ENCODE data around the gene UNKL.

UNKL gene

GRCh38 chr16:1351582-1352362, 62.7 kb downstream of the UNKL start, which contains the start of the genes GNPTG and TSR3:
GNPTG (plus strand) TSS chr16:1351931; CDS start chr16:1351966, 35 bp downstream.
TSR3 (minus strand) TSS chr16:1351878; CDS start chr16:1351804, 74 bp downstream.
- Histone ChIP-seq H3K9me3 (ENCODE audit: control insufficient read depth, insufficient read depth, low read depth, low read length) (no peaks in the 10 kb centered on the region), H3K36me3 (ENCODE audit: control insufficient read depth in 2 of 2, insufficient read depth in 1 of 2, low read length in 2 of 2) (peaks cover 0 to 34% of the 10 kb centered on the region in 2 experiments; a peak in 1 of 3 replicates), H3K4me1 (ENCODE audit: control insufficient read depth, insufficient read depth, low read length) (peaks cover 5% of the 10 kb centered on the region; the same call in 1 of the 2 replicates), H3K4me3 (ENCODE audit: low read depth, low read length) (peak within 1 kb of the TSS; percentile 96), H3K27ac (ENCODE audit: extremely low read depth, low read depth, low read length) (peak within 1 kb of the TSS; percentile 47; the same call in 1 of the 2 replicates)
- ChIA-PET CTCF (no interaction called here), POLR2A (interaction anchor here (1.1 kb wide), 1 partner anchor 9 kb away, joined by 4 read pairs; no protein-coding TSS in a partner anchor)
- TF ChIP-seq PBX3 (CRISPR knock-in tag; IDR thresholded peaks at IDR 0.05) (peak; percentile 94), ZNF24 (tag by site-specific recombination; IDR thresholded peaks at IDR 0.05) (no peak), YY2 (tag by site-specific recombination; IDR thresholded peaks at IDR 0.05) (peak; percentile 87), ZNF830 (tag by site-specific recombination; IDR thresholded peaks at IDR 0.05; ENCODE audit: low read depth) (no peak), ZIC2 (tag by site-specific recombination; IDR thresholded peaks at IDR 0.05) (peak; percentile 31; the same call in 1 of the 2 replicates), ZBTB11 (tag by site-specific recombination; conservative IDR thresholded peaks at IDR 0.05; ENCODE audit: low read depth) (peak; percentile 25; the same call in 1 of the 2 replicates), ZNF76 (tag by site-specific recombination; IDR thresholded peaks at IDR 0.05; ENCODE audit: borderline replicate concordance, low read depth) (peak; percentile 89), YY1 (tag by site-specific recombination; IDR thresholded peaks at IDR 0.05) (peak; percentile 96), ZFHX2 (tag by site-specific recombination; conservative IDR thresholded peaks at IDR 0.05) (0 out of 2 replicates have a peak, but pooled peaks have one; percentile 4), INSM2 (tag by site-specific recombination; IDR thresholded peaks at IDR 0.05) (peak; percentile 54; the same call in 1 of the 2 replicates), ZBTB26 (tag by site-specific recombination; optimal IDR thresholded peaks at IDR 0.05) (peak; percentile 80), ZNF530 (tag by site-specific recombination; IDR thresholded peaks at IDR 0.05; ENCODE audit: low read depth) (no peak), OVOL3 (tag by site-specific recombination; IDR thresholded peaks at IDR 0.05) (0 out of 2 replicates have a peak, but pooled peaks have one; percentile 47), ZNF146 (tag by site-specific recombination; IDR thresholded peaks at IDR 0.05) (0 out of 2 replicates have a peak, but pooled peaks have one; percentile 9), ZBTB8A (tag by site-specific recombination; IDR thresholded peaks at IDR 0.05) (peak; percentile 36; the same call in 1 of the 2 replicates), KLF10 (tag by site-specific recombination; IDR thresholded peaks at IDR 0.05) (peak; percentile 90), SP2 (tag by site-specific recombination; IDR thresholded peaks at IDR 0.05) (peak; percentile 51), ZNF660 (tag by site-specific recombination; IDR thresholded peaks at IDR 0.05) (peak; percentile 61; the same call in 1 of the 2 replicates), IKZF3 (tag by site-specific recombination; IDR thresholded peaks at IDR 0.05) (peak; percentile 59; the same call in 1 of the 2 replicates), ZNF747 (tag by site-specific recombination; IDR thresholded peaks at IDR 0.05) (no peak)
- TF ChIP-seq, protein P1, sequence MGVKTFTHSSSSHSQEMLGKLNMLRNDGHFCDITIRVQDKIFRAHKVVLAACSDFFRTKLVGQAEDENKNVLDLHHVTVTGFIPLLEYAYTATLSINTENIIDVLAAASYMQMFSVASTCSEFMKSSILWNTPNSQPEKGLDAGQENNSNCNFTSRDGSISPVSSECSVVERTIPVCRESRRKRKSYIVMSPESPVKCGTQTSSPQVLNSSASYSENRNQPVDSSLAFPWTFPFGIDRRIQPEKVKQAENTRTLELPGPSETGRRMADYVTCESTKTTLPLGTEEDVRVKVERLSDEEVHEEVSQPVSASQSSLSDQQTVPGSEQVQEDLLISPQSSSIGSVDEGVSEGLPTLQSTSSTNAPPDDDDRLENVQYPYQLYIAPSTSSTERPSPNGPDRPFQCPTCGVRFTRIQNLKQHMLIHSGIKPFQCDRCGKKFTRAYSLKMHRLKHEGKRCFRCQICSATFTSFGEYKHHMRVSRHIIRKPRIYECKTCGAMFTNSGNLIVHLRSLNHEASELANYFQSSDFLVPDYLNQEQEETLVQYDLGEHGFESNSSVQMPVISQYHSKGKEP (tag by site-specific recombination; IDR thresholded peaks at IDR 0.05), result peak; percentile 84
- TF ChIP-seq, protein P2, sequence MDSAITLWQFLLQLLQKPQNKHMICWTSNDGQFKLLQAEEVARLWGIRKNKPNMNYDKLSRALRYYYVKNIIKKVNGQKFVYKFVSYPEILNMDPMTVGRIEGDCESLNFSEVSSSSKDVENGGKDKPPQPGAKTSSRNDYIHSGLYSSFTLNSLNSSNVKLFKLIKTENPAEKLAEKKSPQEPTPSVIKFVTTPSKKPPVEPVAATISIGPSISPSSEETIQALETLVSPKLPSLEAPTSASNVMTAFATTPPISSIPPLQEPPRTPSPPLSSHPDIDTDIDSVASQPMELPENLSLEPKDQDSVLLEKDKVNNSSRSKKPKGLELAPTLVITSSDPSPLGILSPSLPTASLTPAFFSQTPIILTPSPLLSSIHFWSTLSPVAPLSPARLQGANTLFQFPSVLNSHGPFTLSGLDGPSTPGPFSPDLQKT (IDR thresholded peaks at IDR 0.05; ENCODE audit: borderline replicate concordance, low read depth, low read length), result peak; percentile 47; the same call in 1 of the 2 replicates
- TF ChIP-seq, protein P3, sequence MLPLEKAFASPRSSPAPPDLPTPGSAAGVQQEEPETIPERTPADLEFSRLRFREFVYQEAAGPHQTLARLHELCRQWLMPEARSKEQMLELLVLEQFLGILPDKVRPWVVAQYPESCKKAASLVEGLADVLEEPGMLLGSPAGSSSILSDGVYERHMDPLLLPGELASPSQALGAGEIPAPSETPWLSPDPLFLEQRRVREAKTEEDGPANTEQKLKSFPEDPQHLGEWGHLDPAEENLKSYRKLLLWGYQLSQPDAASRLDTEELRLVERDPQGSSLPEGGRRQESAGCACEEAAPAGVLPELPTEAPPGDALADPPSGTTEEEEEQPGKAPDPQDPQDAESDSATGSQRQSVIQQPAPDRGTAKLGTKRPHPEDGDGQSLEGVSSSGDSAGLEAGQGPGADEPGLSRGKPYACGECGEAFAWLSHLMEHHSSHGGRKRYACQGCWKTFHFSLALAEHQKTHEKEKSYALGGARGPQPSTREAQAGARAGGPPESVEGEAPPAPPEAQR (tag by site-specific recombination; IDR thresholded peaks at IDR 0.05), result 0 out of 2 replicates have a peak, but pooled peaks have one; percentile 43
